K562 (cell line): ENCODE results near the gene POU2AF2. TPM values are rescaled to one million over a fixed set of nuclear protein-coding genes. Genes with fewer than 3 reads are reported as not detected.

Experiments used
- ATAC-seq: fragments of 200-7000 bp; cut with Tn5 transposase; 3 replicates; pipeline ENCODE4 v1.9.1; 2020; ENCODE audit warnings: moderate library complexity
- BruUV-seq: library from RNA; stranded (reverse); fragments of 400-500 nt; replicated peaks from 2 replicates; lab custom pipeline; 2021; lab: Mats Ljungman, UMichigan
- CTCF ChIA-PET: fragments of 300-600 bp; formaldehyde crosslinking; extraction: SDS; loops from one replicate; lab custom pipeline; 2021; ENCODE audit warnings: low intra/inter-chr PET ratio; lab: Yijun Ruan, JAX
- POLR2A ChIA-PET: fragments of 300-600, 350-650 bp; sonication (Branson Sonifier 250); formaldehyde crosslinking; extraction: SDS; loops from one replicate; lab custom pipeline; 2021; ENCODE audit warnings: antibody characterized with exemption, inconsistent platforms; lab: Yijun Ruan, JAX
- DNase-seq, 4 experiments: peaks; one replicate each; pipeline versions ENCODE4 v3.0.0 to v3.0.0-alpha.2; 2011 to 2018; ENCODE audit warnings: low spot score in 3 of 4, mixed read lengths in 3 of 4; ENCODE audit errors: extremely low read depth in 1 of 4
- FAIRE-seq: peaks from 2 replicates; lab custom pipeline; 2011; peaks lifted over from hg19 to GRCh38; lab: Jason Lieb, UNC
- H2AFZ ChIP-seq: 2 replicates; pipeline ENCODE4 v1.6.0; 2011; ENCODE audit warnings: low read depth, low read length, control low read depth, inconsistent platforms
- H3K27ac ChIP-seq: fragments of 200-600 bp; 3 replicates; pipeline ENCODE4 v1.8.0; 2011; ENCODE audit warnings: low read depth, mild to moderate bottlenecking, control low read depth, inconsistent platforms, low read length, moderate library complexity, mixed read lengths; ENCODE audit errors: extremely low read depth
- H3K27me3 ChIP-seq, 2 experiments: fragments of 300-600 bp in 1 of 2; 2 replicates in 1 of 2; 3 replicates in 1 of 2; pipeline versions ENCODE4 v1.6.0 to v1.8.0; 2011; ENCODE audit warnings: inconsistent platforms in 2 of 2, low read length in 2 of 2, mild to moderate bottlenecking in 1 of 2, mixed read lengths in 1 of 2, moderate library complexity in 1 of 2; ENCODE audit not compliant: control insufficient read depth in 2 of 2, insufficient read depth in 2 of 2
- H3K36me3 ChIP-seq: fragments of 300-600 bp; 3 replicates; pipeline ENCODE4 v1.8.0; 2011; ENCODE audit warnings: mild to moderate bottlenecking, low read length, inconsistent platforms; ENCODE audit not compliant: control insufficient read depth, insufficient read depth
- H3K4me1 ChIP-seq, 2 experiments: fragments of 200-600 bp in 1 of 2; replicated peaks in 1 of 2; 2 replicates in 1 of 2; 3 replicates in 1 of 2; pipeline versions ENCODE4 v1.5.1 to v1.8.0; 2011; ENCODE audit warnings: inconsistent platforms in 2 of 2, low read length in 2 of 2, mild to moderate bottlenecking in 1 of 2, mixed read lengths in 1 of 2, moderate library complexity in 1 of 2; ENCODE audit not compliant: control insufficient read depth in 2 of 2, insufficient read depth in 2 of 2
- H3K4me2 ChIP-seq: 2 replicates; pipeline ENCODE4 v1.6.1; 2011; ENCODE audit warnings: low read length, control low read depth, inconsistent platforms, mixed read lengths; ENCODE audit not compliant: insufficient read depth
- H3K4me3 ChIP-seq: fragments of 200-600 bp; sonication (generic), shearing (Covaris generic); 2 replicates; pipeline ENCODE4 v1.5.1; 2016; ENCODE audit warnings: control low read depth, inconsistent platforms
- H3K79me2 ChIP-seq: fragments of 200-600 bp; 3 replicates; pipeline ENCODE4 v1.8.0; 2011; ENCODE audit warnings: low read length, inconsistent platforms; ENCODE audit not compliant: control insufficient read depth, insufficient read depth
- H3K9ac ChIP-seq, 2 experiments: 2 replicates each; pipeline versions ENCODE4 v1.6.0 to v1.6.1; 2011; ENCODE audit warnings: low read depth in 2 of 2, low read length in 2 of 2, control low read depth in 1 of 2, inconsistent platforms in 1 of 2, mild to moderate bottlenecking in 1 of 2, mixed read lengths in 1 of 2; ENCODE audit not compliant: insufficient read depth in 1 of 2
- H3K9me1 ChIP-seq: one replicate; pipeline ENCODE4 v1.6.0; 2011; ENCODE audit warnings: inconsistent platforms, mild to moderate bottlenecking, low read length, moderate library complexity; ENCODE audit not compliant: control insufficient read depth, insufficient read depth
- H3K9me3 ChIP-seq: replicated peaks from 2 replicates; pipeline ENCODE4 v1.5.1; 2011; ENCODE audit warnings: low read depth, low read length, inconsistent platforms; ENCODE audit not compliant: control insufficient read depth, insufficient read depth
- H4K20me1 ChIP-seq: replicated peaks from 2 replicates; pipeline ENCODE4 v1.6.1; 2011; ENCODE audit warnings: low read length, inconsistent platforms, mixed read lengths; ENCODE audit not compliant: control insufficient read depth, insufficient read depth
- CEBPB ChIP-seq: fragments of 450-650 bp; IDR thresholded peaks from 2 replicates; pipeline ENCODE4 v1.6.1; 2016; ENCODE audit warnings: missing genetic modification characterization, missing compliant biosample characterization
- CHAMP1 ChIP-seq: fragments of 450-650 bp; IDR thresholded peaks from 2 replicates; pipeline ENCODE4 v1.6.1; 2016; ENCODE audit warnings: mild to moderate bottlenecking
- DDX20 ChIP-seq: fragments of 450-650 bp; IDR thresholded peaks from 2 replicates; pipeline ENCODE4 v1.6.1; 2016; ENCODE audit warnings: missing genetic modification characterization, low read depth, mild to moderate bottlenecking, missing compliant biosample characterization, moderate library complexity
- GTF3C2 ChIP-seq: IDR thresholded peaks from 3 replicates; pipeline ENCODE4 v1.6.1; 2011; ENCODE audit warnings: borderline replicate concordance, mild to moderate bottlenecking, moderate library complexity; ENCODE audit not compliant: insufficient read length; ENCODE audit errors: extremely low read depth
- HCFC1 ChIP-seq: IDR thresholded peaks from 2 replicates; pipeline ENCODE4 v1.6.1; 2012; ENCODE audit warnings: low read depth, low read length, improper control_type of control experiment
- PPARD ChIP-seq: fragments of 250-450 bp; sonication (Bioruptor Pico); IDR thresholded peaks from 2 replicates; pipeline ENCODE4 v1.8.0; 2022; ENCODE audit warnings: inconsistent platforms, mild to moderate bottlenecking, moderate library complexity
- RFX1 ChIP-seq: fragments of 450-650 bp; IDR thresholded peaks from 2 replicates; pipeline ENCODE4 v1.6.1; 2016; ENCODE audit warnings: mild to moderate bottlenecking, moderate library complexity
- TARDBP ChIP-seq: fragments of 450-650 bp; IDR thresholded peaks from 2 replicates; pipeline ENCODE4 v1.6.1; 2016
- ZBTB12 ChIP-seq: fragments of 250-450 bp; sonication (Bioruptor Pico); IDR thresholded peaks from 2 replicates; pipeline ENCODE4 v1.4.0; 2020
- ZNF384 ChIP-seq: IDR thresholded peaks from 2 replicates; pipeline ENCODE4 v1.6.1; 2012; ENCODE audit warnings: low read depth, low read length, improper control_type of control experiment
- WGBS: fragments of 100-300 bp; shearing (Covaris generic); methylation state at CpG from one replicate; pipeline ENCODE4 v1.1.6; 2016; ENCODE audit warnings: low coverage, mixed read lengths; ENCODE audit not compliant: insufficient coverage; ENCODE audit errors: missing lambda C conversion rate; 5-methylcytosine and 5-hydroxymethylcytosine counted together
- in situ Hi-C: fragments of 300-500 bp; cut with MboI; formaldehyde crosslinking; loops from 4 replicates; pipeline ENCODE4 v1.15.0; 2018; ENCODE audit warnings: inconsistent platforms, mixed read lengths
- intact Hi-C: fragments of 100-400 bp; cut with micrococcal nuclease; formaldehyde crosslinking; loops from 2 replicates; pipeline ENCODE4 v1.14.2; 2022
- polyA plus RNA-seq, 8 experiments: library from polyadenylated mRNA; depleted of rRNA in 4 of 8; stranded (reverse) in 5 of 8; unstranded in 3 of 8; fragments of >200 nt; fragmentation: Nextera tagmentation in 2 of 8; fragmentation: Illumina TruSeq in 1 of 8; extraction: Ambion mirVana in 2 of 8; extraction: Trizol in 1 of 8; gene quantifications; 2 replicates each; pipeline versions ENCODE4 v1.2.1 to v1.2.3, GENCODE V29; 2011 to 2014; ENCODE audit warnings: inconsistent platforms in 1 of 8, missing spikeins in 1 of 8
- total RNA-seq, 7 experiments: library from RNA; depleted of rRNA in 6 of 7; stranded (reverse); fragments of >200 nt in 6 of 7; fragmentation: Illumina TruSeq in 2 of 7; extraction: Trizol in 2 of 7; gene quantifications; 2 replicates each; pipeline versions ENCODE4 v1.2.1 to v1.2.3, GENCODE V29; 2011 to 2021; ENCODE audit warnings: low replicate concordance in 1 of 7

Gene POU2AF2
- total and polyA plus RNA-seq, 9 of the 15 experiments (the other 6 are each of a cell fraction or from before 2014, with no cell fraction given) = not detected

GRCh38 chr11:111283945-111284481, 38.5 kb downstream of the POU2AF2 start (continued):
- TF ChIP-seq CEBPB (tag) (no peak), TARDBP (no peak), PPARD (CRISPR knock-in tag) (no peak), GTF3C2 (no peak), RFX1 (no peak)

GRCh38 chr11:111285189-111286091, 39.9 kb downstream of the POU2AF2 start:
- WGBS = 2% methylated on average over 18 of the region's 18 CpGs
- no peaks in the 10 kb centered on the region for H4K20me1 ChIP-seq
- H3K36me3 ChIP-seq = no peaks in the 10 kb centered on the region
- FAIRE-seq = no peak
- BruUV-seq = no TSS peak
- H3K4me1 ChIP-seq = peaks cover 0 to 3% of the 10 kb centered on the region in 2 experiments; a peak in 1 of 5 replicates
- no peaks in the 10 kb centered on the region for H3K79me2 ChIP-seq
- no peak overlapping the region for H3K27ac ChIP-seq
- ChIA-PET POLR2A (interaction anchor here (0.7 kb wide), 1 partner anchor 742 kb away, joined by 4 read pairs; no protein-coding TSS in a partner anchor), CTCF (no interaction called here)
- no peaks in the 10 kb centered on the region for H3K9me3 ChIP-seq
- no peaks in the 10 kb centered on the region for H3K9me1 ChIP-seq
- no peak overlapping the region for H3K4me3 ChIP-seq
- no peak for DNase-seq
- no peak overlapping the region for H3K9ac ChIP-seq
- peaks cover 0 to 20% of the 10 kb centered on the region in 2 experiments; a peak in 3 of 5 replicates for H3K27me3 ChIP-seq
- intact Hi-C loops (no loop called here), in situ Hi-C loops (loop anchor here (10.0 kb wide), 1 partner anchor 159 kb away; no protein-coding TSS in a partner anchor)
- no peak overlapping the region for H3K4me2 ChIP-seq
- no peak overlapping the region for H2AFZ ChIP-seq
- ATAC-seq = no peak
- TF ChIP-seq DDX20 (tag) (no peak), HCFC1 (no peak), CHAMP1 (no peak), ZNF384 (no peak), ZBTB12 (CRISPR knock-in tag) (no peak)
